HepG2 (cell line): ENCODE data around the gene FFAR1. TPM values are rescaled to one million over a fixed set of nuclear protein-coding genes. Genes with fewer than 3 reads are reported as not detected.

Source experiments
- BCL6 ChIP-seq: IDR thresholded peaks from 2 replicates; pipeline ENCODE4 v1.6.1; 2016; ENCODE audit warnings: missing genetic modification reagents, missing compliant biosample characterization
- BHLHE40 ChIP-seq: IDR thresholded peaks from 2 replicates; pipeline ENCODE4 v1.6.1; 2011; ENCODE audit warnings: low read length, improper control_type of control experiment
- DNMT3B ChIP-seq: conservative IDR thresholded peaks from 2 replicates; pipeline ENCODE4 v1.6.1; 2016; ENCODE audit warnings: missing biosample characterization, control low read depth
- GABPB1 ChIP-seq: IDR thresholded peaks from 2 replicates; pipeline ENCODE4 v1.6.1; 2016; ENCODE audit warnings: mild to moderate bottlenecking, missing genetic modification reagents, moderate library complexity, missing compliant biosample characterization
- HMG20A ChIP-seq: IDR thresholded peaks from 2 replicates; pipeline ENCODE4 v1.6.1; 2016; ENCODE audit warnings: borderline replicate concordance
- MED1 ChIP-seq: sonication (generic); formaldehyde crosslinking; IDR thresholded peaks from 2 replicates; pipeline ENCODE4 v1.4.0; 2020; ENCODE audit warnings: missing genetic modification reagents
- MYC ChIP-seq: sonication (generic); formaldehyde crosslinking; IDR thresholded peaks from 2 replicates; pipeline ENCODE4 v1.9.0; 2021; ENCODE audit warnings: missing genetic modification reagents, borderline replicate concordance
- NCOA2 ChIP-seq: sonication (generic); formaldehyde crosslinking; IDR thresholded peaks from 2 replicates; pipeline ENCODE4 v1.8.0; 2022; ENCODE audit warnings: inconsistent platforms
- REXO4 ChIP-seq: sonication (generic); formaldehyde crosslinking; IDR thresholded peaks from 2 replicates; pipeline ENCODE4 v1.8.0; 2022; ENCODE audit warnings: missing genetic modification reagents, mild to moderate bottlenecking, borderline replicate concordance
- SOX5 ChIP-seq: IDR thresholded peaks from 2 replicates; pipeline ENCODE4 v1.6.1; 2016; ENCODE audit warnings: borderline replicate concordance
- TBX3 ChIP-seq: fragments of 450-650 bp; IDR thresholded peaks from 2 replicates; pipeline ENCODE4 v1.6.1; 2017; ENCODE audit warnings: antibody characterized with exemption, mild to moderate bottlenecking, inconsistent platforms, borderline replicate concordance
- polyA plus RNA-seq, 8 experiments: library from polyadenylated mRNA; depleted of rRNA in 3 of 8; stranded (reverse) in 7 of 8; unstranded in 1 of 8; fragments of >200 nt; fragmentation: Illumina TruSeq in 4 of 8; extraction: Trizol in 4 of 8; gene quantifications; 2 replicates each; pipeline versions ENCODE4 v1.2.1 to v1.2.3, GENCODE V29; 2011 to 2016; ENCODE audit warnings: low read depth in 4 of 8, missing spikeins in 1 of 8, mixed read lengths in 1 of 8; ENCODE audit not compliant: insufficient read depth in 1 of 8
- total RNA-seq, 5 experiments: library from RNA; depleted of rRNA; stranded (reverse); fragments of >200 nt; fragmentation: Illumina TruSeq; extraction: Trizol; gene quantifications; 2 replicates each; pipeline ENCODE4 v1.2.3, GENCODE V29; 2016; ENCODE audit warnings: low read depth in 1 of 5
- TF ChIP-seq, protein P1 (sequence below): IDR thresholded peaks from 2 replicates; pipeline ENCODE4 v1.6.1; 2016; ENCODE audit warnings: missing compliant biosample characterization, missing genetic modification reagents, borderline replicate concordance
- TF ChIP-seq, protein P2 (sequence below): sonication (generic); formaldehyde crosslinking; IDR thresholded peaks from 2 replicates; pipeline ENCODE4 v1.4.0; 2020; ENCODE audit warnings: missing genetic modification reagents
- TF ChIP-seq, protein P3 (sequence below): fragments of 450-650 bp; IDR thresholded peaks from 2 replicates; pipeline ENCODE4 v1.6.1; 2016
- TF ChIP-seq, protein P4 (sequence below): sonication (generic); formaldehyde crosslinking; IDR thresholded peaks from 2 replicates; pipeline ENCODE4 v1.4.0; 2020; ENCODE audit warnings: missing genetic modification reagents
- TF ChIP-seq, protein P5 (sequence below): IDR thresholded peaks from 2 replicates; pipeline ENCODE4 v1.6.1; 2012; ENCODE audit warnings: inconsistent platforms
- TF ChIP-seq, protein P6 (sequence below): sonication (generic); formaldehyde crosslinking; IDR thresholded peaks from 2 replicates; pipeline ENCODE4 v1.4.0; 2020; ENCODE audit warnings: mild to moderate bottlenecking, missing genetic modification reagents

Gene FFAR1
- total and polyA plus RNA-seq, 2 of the 13 experiments (the other 11 are each of a cell fraction or from before 2014, with no cell fraction given), result not detected

DNA sequence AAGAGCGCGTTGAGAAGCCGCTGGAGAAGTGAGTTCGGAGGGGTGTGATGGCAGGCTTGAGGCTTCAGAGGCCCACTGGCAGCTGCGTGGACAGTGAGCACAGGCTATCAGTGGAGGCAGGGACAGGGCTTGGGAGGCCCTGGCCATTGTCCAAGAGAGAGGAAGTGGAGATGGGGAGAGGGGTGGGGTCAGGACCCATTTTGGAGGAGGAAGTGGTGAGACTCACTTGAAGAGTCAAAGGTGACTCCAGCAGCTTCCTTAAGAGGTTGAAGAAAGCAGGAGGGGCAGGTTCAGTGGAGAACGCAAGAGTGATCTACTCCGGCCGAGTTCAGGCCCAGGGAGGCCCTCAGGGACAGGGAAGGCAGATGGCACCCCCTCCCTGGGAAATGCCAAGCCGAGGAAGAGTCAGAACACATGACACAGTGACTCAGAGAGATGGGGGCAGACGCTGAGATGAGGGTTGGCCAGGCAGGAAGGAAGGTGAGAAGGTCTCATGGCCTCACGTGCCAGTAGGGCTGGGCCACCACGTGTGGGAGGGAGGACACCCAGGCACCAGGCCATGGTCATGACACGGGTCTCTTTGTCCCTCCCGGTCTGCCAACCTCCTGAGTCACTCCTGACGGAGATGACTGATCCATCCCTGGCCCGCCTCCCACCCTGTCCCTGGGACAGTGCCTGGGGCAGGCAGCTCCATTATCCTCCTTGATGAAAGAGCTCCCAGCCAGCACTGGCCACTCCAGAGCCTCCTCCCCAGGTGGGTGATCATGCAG is 28.8 kb upstream of the FFAR1 start (continued):
- TF ChIP-seq, protein P1, sequence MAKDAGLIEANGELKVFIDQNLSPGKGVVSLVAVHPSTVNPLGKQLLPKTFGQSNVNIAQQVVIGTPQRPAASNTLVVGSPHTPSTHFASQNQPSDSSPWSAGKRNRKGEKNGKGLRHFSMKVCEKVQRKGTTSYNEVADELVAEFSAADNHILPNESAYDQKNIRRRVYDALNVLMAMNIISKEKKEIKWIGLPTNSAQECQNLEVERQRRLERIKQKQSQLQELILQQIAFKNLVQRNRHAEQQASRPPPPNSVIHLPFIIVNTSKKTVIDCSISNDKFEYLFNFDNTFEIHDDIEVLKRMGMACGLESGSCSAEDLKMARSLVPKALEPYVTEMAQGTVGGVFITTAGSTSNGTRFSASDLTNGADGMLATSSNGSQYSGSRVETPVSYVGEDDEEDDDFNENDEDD (CRISPR knock-in tag), result peak; percentile 54; the same call in 1 of the 2 replicates
- TF ChIP-seq BHLHE40 (peak; percentile 98), GABPB1 (CRISPR knock-in tag) (peak; percentile 40; the same call in 1 of the 2 replicates), BCL6 (CRISPR knock-in tag) (0 out of 2 replicates have a peak, but pooled peaks have one; percentile 12), REXO4 (CRISPR knock-in tag) (no peak), HMG20A (CRISPR knock-in tag) (peak; percentile 49; the same call in 1 of the 2 replicates), SOX5 (CRISPR knock-in tag) (peak; percentile 60; the same call in 1 of the 2 replicates), MED1 (peak; percentile 38; the same call in 1 of the 2 replicates), MYC (peak; percentile 63; the same call in 1 of the 2 replicates), NCOA2 (CRISPR knock-in tag) (peak; percentile 22; the same call in 1 of the 2 replicates), DNMT3B (no peak), TBX3 (peak; percentile 67; the same call in 1 of the 2 replicates)
- TF ChIP-seq, protein P2, sequence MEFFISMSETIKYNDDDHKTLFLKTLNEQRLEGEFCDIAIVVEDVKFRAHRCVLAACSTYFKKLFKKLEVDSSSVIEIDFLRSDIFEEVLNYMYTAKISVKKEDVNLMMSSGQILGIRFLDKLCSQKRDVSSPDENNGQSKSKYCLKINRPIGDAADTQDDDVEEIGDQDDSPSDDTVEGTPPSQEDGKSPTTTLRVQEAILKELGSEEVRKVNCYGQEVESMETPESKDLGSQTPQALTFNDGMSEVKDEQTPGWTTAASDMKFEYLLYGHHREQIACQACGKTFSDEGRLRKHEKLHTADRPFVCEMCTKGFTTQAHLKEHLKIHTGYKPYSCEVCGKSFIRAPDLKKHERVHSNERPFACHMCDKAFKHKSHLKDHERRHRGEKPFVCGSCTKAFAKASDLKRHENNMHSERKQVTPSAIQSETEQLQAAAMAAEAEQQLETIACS (CRISPR knock-in tag), result no peak
- TF ChIP-seq, protein P3, sequence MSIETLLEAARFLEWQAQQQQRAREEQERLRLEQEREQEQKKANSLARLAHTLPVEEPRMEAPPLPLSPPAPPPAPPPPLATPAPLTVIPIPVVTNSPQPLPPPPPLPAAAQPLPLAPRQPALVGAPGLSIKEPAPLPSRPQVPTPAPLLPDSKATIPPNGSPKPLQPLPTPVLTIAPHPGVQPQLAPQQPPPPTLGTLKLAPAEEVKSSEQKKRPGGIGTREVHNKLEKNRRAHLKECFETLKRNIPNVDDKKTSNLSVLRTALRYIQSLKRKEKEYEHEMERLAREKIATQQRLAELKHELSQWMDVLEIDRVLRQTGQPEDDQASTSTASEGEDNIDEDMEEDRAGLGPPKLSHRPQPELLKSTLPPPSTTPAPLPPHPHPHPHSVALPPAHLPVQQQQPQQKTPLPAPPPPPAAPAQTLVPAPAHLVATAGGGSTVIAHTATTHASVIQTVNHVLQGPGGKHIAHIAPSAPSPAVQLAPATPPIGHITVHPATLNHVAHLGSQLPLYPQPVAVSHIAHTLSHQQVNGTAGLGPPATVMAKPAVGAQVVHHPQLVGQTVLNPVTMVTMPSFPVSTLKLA, result peak; percentile 63
- TF ChIP-seq, protein P4, sequence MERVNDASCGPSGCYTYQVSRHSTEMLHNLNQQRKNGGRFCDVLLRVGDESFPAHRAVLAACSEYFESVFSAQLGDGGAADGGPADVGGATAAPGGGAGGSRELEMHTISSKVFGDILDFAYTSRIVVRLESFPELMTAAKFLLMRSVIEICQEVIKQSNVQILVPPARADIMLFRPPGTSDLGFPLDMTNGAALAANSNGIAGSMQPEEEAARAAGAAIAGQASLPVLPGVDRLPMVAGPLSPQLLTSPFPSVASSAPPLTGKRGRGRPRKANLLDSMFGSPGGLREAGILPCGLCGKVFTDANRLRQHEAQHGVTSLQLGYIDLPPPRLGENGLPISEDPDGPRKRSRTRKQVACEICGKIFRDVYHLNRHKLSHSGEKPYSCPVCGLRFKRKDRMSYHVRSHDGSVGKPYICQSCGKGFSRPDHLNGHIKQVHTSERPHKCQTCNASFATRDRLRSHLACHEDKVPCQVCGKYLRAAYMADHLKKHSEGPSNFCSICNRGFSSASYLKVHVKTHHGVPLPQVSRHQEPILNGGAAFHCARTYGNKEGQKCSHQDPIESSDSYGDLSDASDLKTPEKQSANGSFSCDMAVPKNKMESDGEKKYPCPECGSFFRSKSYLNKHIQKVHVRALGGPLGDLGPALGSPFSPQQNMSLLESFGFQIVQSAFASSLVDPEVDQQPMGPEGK, result peak; percentile 73; the same call in 1 of the 2 replicates
- TF ChIP-seq, protein P5, sequence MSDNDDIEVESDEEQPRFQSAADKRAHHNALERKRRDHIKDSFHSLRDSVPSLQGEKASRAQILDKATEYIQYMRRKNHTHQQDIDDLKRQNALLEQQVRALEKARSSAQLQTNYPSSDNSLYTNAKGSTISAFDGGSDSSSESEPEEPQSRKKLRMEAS, result peak; percentile 83
- TF ChIP-seq, protein P6, sequence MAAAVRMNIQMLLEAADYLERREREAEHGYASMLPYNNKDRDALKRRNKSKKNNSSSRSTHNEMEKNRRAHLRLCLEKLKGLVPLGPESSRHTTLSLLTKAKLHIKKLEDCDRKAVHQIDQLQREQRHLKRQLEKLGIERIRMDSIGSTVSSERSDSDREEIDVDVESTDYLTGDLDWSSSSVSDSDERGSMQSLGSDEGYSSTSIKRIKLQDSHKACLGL (CRISPR knock-in tag), result 0 out of 2 replicates have a peak, but pooled peaks have one; percentile 37
